OCI-LY3 (cell line): ENCODE data around the gene GAL3ST2.

Experiments
- H2AFZ ChIP-seq: fragments of 200-600, 300-600 bp; shearing (Covaris generic); 2 replicates; pipeline ENCODE4 v1.6.0; 2014; ENCODE audit warnings: antibody characterized with exemption, low read depth, low read length
- H3K27ac ChIP-seq: fragments of 200-600, 300-600 bp; sonication (generic); 2 replicates; pipeline ENCODE4 v1.5.1; 2014; ENCODE audit warnings: mild to moderate bottlenecking, low read length, moderate library complexity, mixed read lengths
- H3K27me3 ChIP-seq: fragments of 200-600, 300-600 bp; sonication (generic); 2 replicates; pipeline ENCODE4 v1.6.1; 2014; ENCODE audit warnings: low read depth, low read length, mixed read lengths
- H3K36me3 ChIP-seq: fragments of 200-600, 300-600 bp; sonication (generic); replicated peaks from 2 replicates; pipeline ENCODE3; 2014; ENCODE audit warnings: low read depth, low read length, mixed read lengths
- H3K4me1 ChIP-seq: fragments of 300-600, 200-600 bp; sonication (generic); 2 replicates; pipeline ENCODE4 v1.6.1; 2014; ENCODE audit warnings: low read length, mixed read lengths
- H3K4me2 ChIP-seq: fragments of 200-600, 300-600 bp; sonication (generic); 2 replicates; pipeline ENCODE4 v1.6.1; 2014; ENCODE audit warnings: low read length, mixed read lengths
- H3K4me3 ChIP-seq: fragments of 300-600, 200-600 bp; sonication (generic); 2 replicates; pipeline ENCODE4 v1.5.1; 2014; ENCODE audit warnings: antibody characterized with exemption, mild to moderate bottlenecking, low read length, moderate library complexity
- H3K79me2 ChIP-seq: fragments of 300-600, 200-600 bp; shearing (Covaris generic); 2 replicates; pipeline ENCODE4 v1.6.1; 2014; ENCODE audit warnings: mild to moderate bottlenecking, low read length, mixed read lengths
- H3K9ac ChIP-seq: fragments of 300-600, 200-600 bp; shearing (Covaris generic); 2 replicates; pipeline ENCODE4 v1.6.0; 2014; ENCODE audit warnings: mild to moderate bottlenecking, low read length, moderate library complexity
- H3K9me3 ChIP-seq: fragments of 200-600, 300-600 bp; shearing (Covaris generic); 2 replicates; pipeline ENCODE4 v1.6.1; 2014; ENCODE audit warnings: low read length, mixed read lengths; ENCODE audit not compliant: insufficient read depth
- H4K20me1 ChIP-seq: fragments of 200-600, 300-600 bp; sonication (generic); 2 replicates; pipeline ENCODE4 v1.6.1; 2016; ENCODE audit warnings: low read length, mixed read lengths; ENCODE audit not compliant: insufficient read depth
- EZH2phosphoT487 ChIP-seq: fragments of 200-600 bp; shearing (Covaris generic); IDR thresholded peaks from 2 replicates; pipeline ENCODE4 v1.6.1; 2018; ENCODE audit warnings: antibody characterized with exemption, mixed run types, low read depth
- TF ChIP-seq, protein P1 (sequence below): fragments of 200-600, 300-600 bp; sonication (generic); IDR thresholded peaks from 2 replicates; pipeline ENCODE4 v1.5.1; 2014; ENCODE audit warnings: antibody characterized with exemption, low read length, low read depth

Gene GAL3ST2

DNA sequence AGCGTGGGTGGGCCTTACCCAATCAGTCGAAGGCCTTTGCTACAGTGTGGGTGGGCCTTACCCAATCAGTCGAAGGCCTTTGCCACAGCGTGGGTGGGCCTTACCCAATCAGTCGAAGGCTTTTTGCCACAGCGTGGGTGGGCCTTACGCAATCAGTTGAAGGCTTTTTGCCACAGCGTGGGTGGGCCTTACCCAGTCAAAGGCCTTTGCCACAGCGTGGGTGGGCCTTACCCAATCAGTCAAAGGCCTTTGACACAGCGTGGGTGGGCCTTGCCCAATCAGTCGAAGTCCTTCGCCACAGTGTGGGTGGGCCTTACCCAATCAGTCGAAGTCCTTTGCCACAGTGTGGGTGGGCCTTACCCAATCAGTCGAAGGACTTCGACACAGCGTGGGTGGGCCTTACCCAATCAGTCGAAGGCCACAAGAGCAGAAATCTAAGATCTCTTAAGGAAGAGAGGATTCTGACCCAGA lies 16.3 kb upstream of the GAL3ST2 start:
- H3K27me3 ChIP-seq, result no peaks in the 10 kb centered on the region
- H3K9me3 ChIP-seq, result no peaks in the 10 kb centered on the region
- H4K20me1 ChIP-seq, result no peaks in the 10 kb centered on the region
- no peak for TF ChIP-seq EZH2phosphoT487
- TF ChIP-seq, protein P1, sequence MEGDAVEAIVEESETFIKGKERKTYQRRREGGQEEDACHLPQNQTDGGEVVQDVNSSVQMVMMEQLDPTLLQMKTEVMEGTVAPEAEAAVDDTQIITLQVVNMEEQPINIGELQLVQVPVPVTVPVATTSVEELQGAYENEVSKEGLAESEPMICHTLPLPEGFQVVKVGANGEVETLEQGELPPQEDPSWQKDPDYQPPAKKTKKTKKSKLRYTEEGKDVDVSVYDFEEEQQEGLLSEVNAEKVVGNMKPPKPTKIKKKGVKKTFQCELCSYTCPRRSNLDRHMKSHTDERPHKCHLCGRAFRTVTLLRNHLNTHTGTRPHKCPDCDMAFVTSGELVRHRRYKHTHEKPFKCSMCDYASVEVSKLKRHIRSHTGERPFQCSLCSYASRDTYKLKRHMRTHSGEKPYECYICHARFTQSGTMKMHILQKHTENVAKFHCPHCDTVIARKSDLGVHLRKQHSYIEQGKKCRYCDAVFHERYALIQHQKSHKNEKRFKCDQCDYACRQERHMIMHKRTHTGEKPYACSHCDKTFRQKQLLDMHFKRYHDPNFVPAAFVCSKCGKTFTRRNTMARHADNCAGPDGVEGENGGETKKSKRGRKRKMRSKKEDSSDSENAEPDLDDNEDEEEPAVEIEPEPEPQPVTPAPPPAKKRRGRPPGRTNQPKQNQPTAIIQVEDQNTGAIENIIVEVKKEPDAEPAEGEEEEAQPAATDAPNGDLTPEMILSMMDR, result no peak
- no peaks in the 10 kb centered on the region for H3K79me2 ChIP-seq
- no peaks in the 10 kb centered on the region for H3K4me1 ChIP-seq
- no peak overlapping the region for H3K9ac ChIP-seq
- no peak overlapping the region for H2AFZ ChIP-seq
- no peak overlapping the region for H3K27ac ChIP-seq
- H3K4me2 ChIP-seq, result no peak overlapping the region
- no peak overlapping the region for H3K4me3 ChIP-seq
- peaks cover 19% of the 10 kb centered on the region for H3K36me3 ChIP-seq

DNA sequence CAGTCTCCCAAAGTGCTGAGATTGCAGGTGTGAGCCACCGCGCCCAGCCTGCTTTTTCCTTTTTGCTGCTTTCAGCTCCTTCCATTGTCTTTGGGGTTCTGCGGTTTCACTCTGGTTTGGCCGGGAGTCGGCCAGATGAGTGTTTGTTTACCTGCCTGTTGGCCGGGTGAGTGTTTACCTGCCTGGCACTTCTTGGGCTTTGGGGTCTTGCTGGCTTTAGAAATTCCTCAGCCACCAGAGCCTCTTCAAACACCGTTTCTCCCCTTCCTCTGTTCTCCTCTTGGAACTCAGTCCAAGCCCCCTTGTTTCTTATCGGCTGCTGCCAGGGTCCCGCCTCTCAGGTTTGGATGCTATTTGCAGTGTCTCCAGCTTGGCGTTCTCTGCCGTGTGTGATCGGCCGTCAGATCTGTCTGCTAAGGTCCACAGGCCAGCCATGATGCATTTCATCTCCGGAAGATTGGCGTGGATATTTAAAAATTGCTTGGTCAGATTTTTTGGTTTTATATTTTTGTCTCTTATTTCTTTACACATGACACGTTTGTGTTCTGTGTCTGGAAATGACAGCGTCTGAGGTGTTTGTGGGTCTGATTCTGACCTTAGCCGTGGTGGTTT lies 14.2 kb upstream of the GAL3ST2 start:
- Histone ChIP-seq H3K4me2 (no peak overlapping the region), H2AFZ (no peak overlapping the region), H3K27me3 (no peaks in the 10 kb centered on the region), H3K9me3 (no peaks in the 10 kb centered on the region), H3K4me1 (no peaks in the 10 kb centered on the region), H3K36me3 (peaks cover 19% of the 10 kb centered on the region), H4K20me1 (no peaks in the 10 kb centered on the region), H3K79me2 (no peaks in the 10 kb centered on the region), H3K4me3 (no peak overlapping the region), H3K9ac (no peak overlapping the region), H3K27ac (no peak overlapping the region)
- TF ChIP-seq, protein P1, result no peak
- no peak for TF ChIP-seq EZH2phosphoT487

DNA sequence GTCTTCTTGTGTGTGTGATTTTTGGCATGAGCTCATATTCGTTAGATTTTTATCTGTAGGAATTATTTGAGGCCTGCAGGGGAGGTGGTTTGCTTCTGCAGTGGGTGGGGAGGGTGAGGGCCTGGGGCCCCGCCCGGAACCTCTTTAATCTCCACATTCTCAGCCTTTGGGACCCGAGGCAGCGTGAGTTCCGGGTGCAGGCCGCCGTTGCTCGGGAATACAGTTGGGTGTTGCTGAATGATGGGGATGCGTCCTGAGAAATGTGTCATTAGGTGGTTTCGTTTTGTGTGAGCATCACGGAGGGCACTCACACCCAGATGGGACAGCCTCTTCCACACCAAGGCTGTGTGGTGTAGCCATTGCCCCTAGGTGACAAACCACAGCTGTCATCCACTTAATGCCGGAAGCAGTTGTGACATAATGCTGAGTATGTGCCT lies 13.7 kb upstream of the GAL3ST2 start:
- no peak overlapping the region for H3K9ac ChIP-seq

DNA sequence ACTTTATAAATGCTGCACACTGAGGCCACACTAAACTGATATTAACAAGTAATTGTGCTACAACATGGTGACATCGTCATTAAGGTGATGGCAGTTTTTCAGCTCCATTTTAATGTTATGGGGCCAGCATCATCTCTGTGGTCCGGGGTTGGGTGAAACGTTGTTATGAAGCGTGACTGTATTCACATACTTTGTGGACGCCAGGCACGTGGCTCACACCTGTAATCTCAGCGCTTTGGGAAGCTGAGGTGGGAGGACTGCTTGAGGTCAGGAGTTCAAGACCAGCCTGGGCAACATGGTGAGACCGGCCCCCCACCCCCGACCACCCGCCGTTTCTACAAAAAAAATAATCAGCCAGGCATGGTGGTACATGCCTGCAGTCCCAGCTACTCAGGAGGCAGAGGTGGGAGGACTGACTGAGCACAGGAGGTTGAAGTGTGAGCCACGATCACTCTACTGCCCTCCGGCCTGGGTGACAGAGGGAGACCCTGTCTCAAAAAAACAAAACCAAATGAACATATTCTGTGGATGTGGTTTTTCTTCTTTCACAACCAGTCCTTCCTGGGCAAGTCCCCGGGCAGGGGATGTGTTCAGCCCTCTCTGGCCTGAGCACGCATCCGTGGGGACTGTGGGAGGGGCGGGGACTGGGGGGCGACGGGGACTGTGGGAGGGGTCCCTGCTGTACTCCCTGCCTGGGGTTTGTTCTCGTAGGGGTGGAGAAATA lies 12.9 kb upstream of the GAL3ST2 start:
- Histone ChIP-seq H3K4me1 (no peaks in the 10 kb centered on the region), H3K9ac (no peak overlapping the region), H3K27me3 (no peaks in the 10 kb centered on the region), H3K79me2 (no peaks in the 10 kb centered on the region), H4K20me1 (no peaks in the 10 kb centered on the region), H3K4me3 (no peak overlapping the region), H3K27ac (no peak overlapping the region), H2AFZ (no peak overlapping the region), H3K4me2 (no peak overlapping the region), H3K36me3 (peaks cover 19% of the 10 kb centered on the region), H3K9me3 (no peaks in the 10 kb centered on the region)
- TF ChIP-seq, protein P1, result no peak
- no peak for TF ChIP-seq EZH2phosphoT487

More for the DNA sequence above, 13.7 kb upstream of the GAL3ST2 start:
- Histone ChIP-seq H3K9me3 (no peaks in the 10 kb centered on the region), H2AFZ (no peak overlapping the region), H3K27me3 (no peaks in the 10 kb centered on the region), H4K20me1 (no peaks in the 10 kb centered on the region), H3K4me1 (no peaks in the 10 kb centered on the region), H3K4me2 (no peak overlapping the region), H3K79me2 (no peaks in the 10 kb centered on the region), H3K36me3 (peaks cover 19% of the 10 kb centered on the region), H3K4me3 (no peak overlapping the region), H3K27ac (no peak overlapping the region)
- TF ChIP-seq EZH2phosphoT487, result no peak
- TF ChIP-seq, protein P1, result no peak
